HG02870 (cell line): ENCODE results near the gene SARM1.
A peak's percentile ranks its signal among the peaks of the same experiment; 100 is the strongest.

Experiments used
- ATAC-seq: cut with Tn5 transposase; IDR thresholded peaks from one replicate; pipeline ENCODE4 v1.9.1; 2021; ENCODE audit warnings: mild to moderate bottlenecking, moderate library complexity; ENCODE audit not compliant: unreplicated experiment

SARM1 gene

GRCh38 chr17:28340374-28340773, 31.1 kb upstream of the SARM1 start:
- no peak for ATAC-seq

- ATAC-seq: no peak
Measured at GRCh38 chr17:28341516-28341915, 30.0 kb upstream of the SARM1 start.

GRCh38 chr17:28342313-28342712, 29.2 kb upstream of the SARM1 start:
- no peak for ATAC-seq

GRCh38 chr17:28343491-28343932, 28.0 kb upstream of the SARM1 start:
- ATAC-seq: no peak

- ATAC-seq: no peak
Measured at GRCh38 chr17:28344011-28344410, 27.5 kb upstream of the SARM1 start.

- no peak for ATAC-seq
Measured at GRCh38 chr17:28344435-28344901, 27.0 kb upstream of the SARM1 start.

- ATAC-seq: no peak
Measured at GRCh38 chr17:28345419-28346198, 25.9 kb upstream of the SARM1 start.

- ATAC-seq: no peak
Measured at GRCh38 chr17:28346199-28346580, 25.3 kb upstream of the SARM1 start.

GRCh38 chr17:28346746-28347246, 24.7 kb upstream of the SARM1 start:
- ATAC-seq: no peak

- no peak for ATAC-seq
Measured at GRCh38 chr17:28347261-28347891, 24.1 kb upstream of the SARM1 start.

GRCh38 chr17:28348979-28349378, 22.5 kb upstream of the SARM1 start:
- no peak for ATAC-seq

GRCh38 chr17:28350271-28350670, 21.2 kb upstream of the SARM1 start:
- no peak for ATAC-seq

GRCh38 chr17:28357061-28357900, 14.2 kb upstream of the SARM1 start, which contains the start of gene POLDIP2:
TSS of gene POLDIP2 (minus strand) at chr17:28357527. CDS start at chr17:28357448, 79 bp downstream.
- ATAC-seq: peak; percentile 93

- no peak for ATAC-seq
Measured at GRCh38 chr17:28357901-28358197, 13.6 kb upstream of the SARM1 start.

GRCh38 chr17:28363186-28363585, 8.3 kb upstream of the SARM1 start:
- ATAC-seq: no peak

- ATAC-seq: no peak
Measured at GRCh38 chr17:28363776-28364650, 7.5 kb upstream of the SARM1 start.

GRCh38 chr17:28364665-28365363, 6.7 kb upstream of the SARM1 start, which contains the start of gene SEBOX:
TSS of gene SEBOX (minus strand) at chr17:28365199. CDS start at chr17:28365151, 48 bp downstream.
- ATAC-seq: no peak

GRCh38 chr17:28365487-28365886, 6.0 kb upstream of the SARM1 start:
- ATAC-seq: no peak

- no peak for ATAC-seq
Measured at GRCh38 chr17:28366605-28367004, 4.9 kb upstream of the SARM1 start.
